GM18909 (cell line): ENCODE data around the gene CEPT1.
"Not testable (repeated sequence)": the region's sequence is repeated elsewhere in the genome, so short reads cannot be mapped to it uniquely, and the experiment has no call there.

Source experiments
- ATAC-seq: cut with Tn5 transposase; IDR thresholded peaks from one replicate; pipeline ENCODE4 v1.9.1; 2021; ENCODE audit warnings: mild to moderate bottlenecking; ENCODE audit not compliant: unreplicated experiment, poor library complexity

CEPT1 gene

GRCh38 chr1:111139956-111140679, at the start of gene CEPT1, which contains the start of gene DRAM2:
TSS of gene CEPT1 (plus strand) at chr1:111140223. CDS start at chr1:111147715, 7,492 bp downstream.
TSS of gene DRAM2 (minus strand) at chr1:111140093. CDS start at chr1:111131554, 8,539 bp downstream.
- ATAC-seq: peak; percentile 74

DNA sequence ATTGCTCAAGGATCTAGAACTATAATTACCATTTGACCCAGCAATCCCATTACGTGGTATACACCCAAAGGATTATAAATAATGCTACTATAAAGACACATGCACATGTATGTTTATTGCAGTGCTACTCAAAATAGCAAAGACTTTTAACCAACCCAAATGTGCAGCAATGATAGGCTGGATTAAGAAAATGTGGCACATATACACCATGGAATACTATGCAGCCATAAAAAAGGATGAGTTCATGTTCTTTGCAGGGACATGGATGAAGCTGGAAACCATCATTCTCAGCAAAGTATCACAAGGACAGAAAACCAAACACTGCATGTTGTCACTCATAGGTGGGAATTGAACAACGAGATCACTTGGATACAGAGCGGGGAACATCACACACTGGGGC, 44.6 kb upstream of the CEPT1 start:
- ATAC-seq: not testable (repeated sequence)

DNA sequence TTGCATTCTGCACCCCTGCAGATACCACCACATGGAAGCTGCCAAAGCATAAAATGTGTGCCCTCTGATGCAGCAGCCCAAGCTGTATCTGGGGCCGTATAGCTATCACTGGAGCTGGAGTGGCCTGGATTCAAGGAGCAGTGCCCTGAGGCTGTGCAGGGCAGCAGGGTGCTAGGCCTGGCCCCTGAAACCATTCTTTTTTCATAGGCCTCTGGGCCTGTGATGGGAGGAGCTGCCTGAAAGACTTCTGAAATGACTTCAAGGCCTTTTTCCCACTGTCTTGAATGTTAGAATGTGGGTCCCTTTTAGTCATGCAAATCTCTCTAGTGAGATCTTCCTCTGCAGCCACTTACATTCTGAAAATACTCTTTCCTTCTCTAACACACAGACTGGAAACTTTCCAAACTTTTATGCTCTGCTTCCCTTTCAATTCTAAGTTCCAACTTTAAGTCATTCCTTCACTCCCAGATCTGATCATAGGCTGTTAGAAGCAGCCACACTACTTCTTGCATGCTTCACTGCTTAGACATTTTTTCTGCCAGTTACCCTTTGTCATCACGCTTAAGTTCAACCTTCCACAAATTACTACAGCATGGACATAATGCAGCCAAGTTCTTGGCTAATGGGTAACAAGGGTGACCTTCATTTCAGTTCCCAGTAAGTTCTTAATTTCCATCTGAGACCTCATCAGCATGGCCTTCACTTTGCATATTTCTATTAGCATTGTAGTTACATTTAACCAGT, 42.5 kb upstream of the CEPT1 start:
- ATAC-seq: no peak

DNA sequence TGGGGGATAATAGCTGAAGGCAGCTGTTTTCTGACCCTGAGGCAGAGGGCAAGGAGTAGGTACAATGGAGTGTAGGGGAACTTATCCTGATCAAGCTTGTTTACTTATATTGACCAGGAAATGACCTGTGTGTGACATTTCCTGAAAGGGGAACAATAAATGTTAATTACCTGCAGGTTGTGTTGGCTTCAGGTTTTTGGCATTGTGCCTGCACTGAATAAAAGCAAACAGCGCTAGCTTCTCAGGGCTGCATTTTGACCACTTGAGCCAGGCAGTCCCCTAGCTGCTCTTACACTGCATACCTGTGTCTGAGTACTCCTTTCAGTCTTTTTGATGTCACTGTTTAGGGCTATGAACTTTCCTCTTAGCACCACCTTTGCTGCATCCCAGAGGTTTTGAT, 40.7 kb upstream of the CEPT1 start:
- ATAC-seq: no peak

GRCh38 chr1:111101854-111102642, 38.0 kb upstream of the CEPT1 start:
- no peak for ATAC-seq

GRCh38 chr1:111104981-111105380, 35.0 kb upstream of the CEPT1 start:
- ATAC-seq: no peak

DNA sequence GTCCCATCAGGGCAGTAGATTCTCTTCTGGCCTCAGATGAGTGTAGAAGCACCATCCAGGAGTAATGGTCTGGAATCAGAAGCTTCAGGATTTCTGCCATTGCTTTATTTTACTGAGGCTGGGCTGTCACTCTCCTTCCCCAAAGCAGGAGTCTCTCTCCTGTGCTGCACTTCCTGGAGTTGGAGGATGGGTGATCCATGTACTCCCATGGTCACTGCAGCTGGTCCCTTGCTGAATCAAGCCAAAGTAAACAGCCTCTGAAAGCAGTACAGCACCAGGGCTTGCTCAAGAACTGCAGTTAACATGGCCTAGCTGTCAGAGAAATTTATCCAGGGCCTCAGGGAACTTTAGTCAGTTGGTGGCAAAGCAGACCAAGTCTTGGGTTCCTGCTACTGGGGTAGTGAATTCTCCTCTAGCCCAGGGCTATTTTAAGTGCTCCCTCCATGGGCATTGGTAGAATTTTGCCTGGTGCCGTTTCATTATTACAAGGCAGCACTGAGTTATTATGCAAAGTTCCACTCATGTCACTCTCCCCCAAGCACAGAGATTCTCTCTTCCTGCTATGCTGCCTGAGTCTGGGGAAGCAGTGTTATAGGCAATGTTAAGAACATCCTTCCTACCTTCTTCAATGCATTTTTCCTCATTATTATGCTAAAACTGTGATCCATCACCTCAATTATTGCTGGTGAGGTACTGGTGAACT, 29.7 kb upstream of the CEPT1 start:
- ATAC-seq: no peak

DNA sequence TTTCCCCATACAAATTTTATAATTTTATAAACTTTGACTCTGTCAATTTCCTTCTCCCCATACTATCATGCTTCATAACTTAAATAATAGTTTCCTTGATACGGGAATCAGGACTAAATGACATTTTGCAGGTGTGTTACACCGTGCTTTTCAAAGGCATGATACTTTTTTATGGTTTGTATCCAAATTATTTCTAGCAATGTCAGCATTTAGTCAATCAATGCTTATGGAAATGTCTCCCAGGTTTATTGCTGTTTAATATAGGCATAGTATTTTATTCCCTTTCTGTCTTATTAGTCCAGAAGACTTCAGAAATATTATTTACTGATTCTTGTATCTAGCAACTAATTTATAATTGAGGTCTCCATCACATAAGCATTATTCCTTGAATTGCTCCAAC, 23.5 kb upstream of the CEPT1 start:
- ATAC-seq: no peak

DNA sequence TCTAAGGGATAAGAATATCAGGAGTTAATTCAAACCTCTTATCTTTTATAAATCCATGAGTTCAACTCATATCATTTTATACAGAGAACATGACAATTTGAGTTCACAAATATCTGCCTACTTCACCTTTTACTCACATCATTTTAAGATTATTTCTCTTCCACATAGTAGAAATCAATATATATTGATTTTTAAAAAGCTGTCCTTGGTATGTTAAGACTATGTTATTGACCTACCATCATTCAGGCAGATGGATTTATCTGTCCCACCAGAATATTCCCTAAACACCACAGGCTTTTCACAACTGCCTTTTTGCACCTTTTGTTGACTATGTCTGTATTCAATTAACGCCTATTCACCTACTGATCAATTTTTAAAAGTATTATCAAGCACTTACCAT, 13.7 kb upstream of the CEPT1 start:
- no peak for ATAC-seq

GRCh38 chr1:111127923-111128643, 11.9 kb upstream of the CEPT1 start:
- peak; percentile 87 for ATAC-seq

- no peak for ATAC-seq
Observed at GRCh38 chr1:111129376-111129775, 10.6 kb upstream of the CEPT1 start.

GRCh38 chr1:111131693-111132092, 8.3 kb upstream of the CEPT1 start:
- no peak for ATAC-seq

GRCh38 chr1:111133866-111134265, 6.2 kb upstream of the CEPT1 start:
- no peak for ATAC-seq

- ATAC-seq: peak; percentile 47
Observed at GRCh38 chr1:111139324-111139955, 583 bp upstream of the CEPT1 start.

GRCh38 chr1:111140680-111140967, 601 bp downstream of the CEPT1 start:
- ATAC-seq: no peak

GRCh38 chr1:111141245-111142220, 1.5 kb downstream of the CEPT1 start:
- ATAC-seq: no peak

DNA sequence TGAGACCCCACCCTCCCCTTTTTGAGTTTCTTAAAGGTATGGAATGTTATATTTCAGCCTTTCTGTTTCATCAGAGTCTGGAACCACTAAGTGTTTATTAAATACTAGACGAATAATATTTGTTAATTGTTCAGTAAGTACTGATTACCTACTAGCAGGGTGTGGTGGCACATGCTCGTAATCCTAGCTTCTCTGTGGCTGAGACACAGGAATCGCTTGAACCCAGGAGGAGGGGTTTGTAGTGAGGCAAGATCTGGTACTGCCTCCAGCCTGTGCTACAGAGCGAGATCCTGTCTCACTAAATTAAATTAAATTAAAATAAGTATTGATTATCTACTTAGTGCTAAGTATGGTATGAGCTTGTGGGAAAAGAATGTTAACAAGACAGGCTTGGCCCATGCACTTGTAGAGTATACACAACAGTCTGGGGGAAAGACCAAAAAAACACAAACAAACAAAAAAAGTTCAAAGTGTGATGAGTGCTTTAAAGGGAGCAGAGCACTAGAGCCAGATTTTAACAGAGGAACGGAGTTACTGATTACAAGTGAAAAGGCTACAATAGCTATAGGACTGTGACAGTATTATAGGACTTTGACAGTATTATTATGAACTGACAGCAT, 2.4 kb downstream of the CEPT1 start:
- ATAC-seq: no peak

- ATAC-seq: no peak
Observed at GRCh38 chr1:111145542-111145941, 5.5 kb downstream of the CEPT1 start.
